ENCODE data around the gene ZNF181. TPM values are rescaled to one million over a fixed set of nuclear protein-coding genes. Genes with fewer than 3 reads are reported as not detected.

ZNF181 gene
- total RNA-seq, result 12.2 and 14.3 TPM in 2 replicates

GRCh38 chr19:34733746-34734536 is at the start of gene ZNF181:
TSS of gene ZNF181 (plus strand) at chr19:34734243. CDS start at chr19:34735038, 795 bp downstream.

GRCh38 chr19:34772697-34773554 is 38.9 kb downstream of the ZNF181 start, which contains the start of gene ZNF599:
TSS of gene ZNF599 (minus strand) at chr19:34773215. CDS start at chr19:34772841, 374 bp downstream.

Other genes starting within 250 kb of the ZNF181 start
- gene SCGB2B2, start 57.1 kb upstream of the ZNF181 start, total RNA-seq, result under 0.01 TPM in 1 of 2 replicates, not detected in the other
- 10.7 and 14.7 TPM in 2 replicates for gene ZNF302, start 56.6 kb upstream of the ZNF181 start, total RNA-seq
- 2.7 and 4.9 TPM in 2 replicates for gene ZNF599, start 39.0 kb downstream of the ZNF181 start, total RNA-seq
- 3.6 and 4.4 TPM in 2 replicates for gene ZNF30, start 192.7 kb downstream of the ZNF181 start, total RNA-seq
- 20.7 and 25.0 TPM in 2 replicates for gene ZNF792, start 230.0 kb downstream of the ZNF181 start, total RNA-seq

All from epithelial cell of umbilical artery (primary cell).